ENCODE data around the gene PANK3. TPM values are rescaled to one million over a fixed set of nuclear protein-coding genes. Genes with fewer than 3 reads are reported as not detected.

PANK3 gene
- total and polyA plus RNA-seq, 12 donors = 3.0 to 46.6 (median 32.6) TPM

DNA sequence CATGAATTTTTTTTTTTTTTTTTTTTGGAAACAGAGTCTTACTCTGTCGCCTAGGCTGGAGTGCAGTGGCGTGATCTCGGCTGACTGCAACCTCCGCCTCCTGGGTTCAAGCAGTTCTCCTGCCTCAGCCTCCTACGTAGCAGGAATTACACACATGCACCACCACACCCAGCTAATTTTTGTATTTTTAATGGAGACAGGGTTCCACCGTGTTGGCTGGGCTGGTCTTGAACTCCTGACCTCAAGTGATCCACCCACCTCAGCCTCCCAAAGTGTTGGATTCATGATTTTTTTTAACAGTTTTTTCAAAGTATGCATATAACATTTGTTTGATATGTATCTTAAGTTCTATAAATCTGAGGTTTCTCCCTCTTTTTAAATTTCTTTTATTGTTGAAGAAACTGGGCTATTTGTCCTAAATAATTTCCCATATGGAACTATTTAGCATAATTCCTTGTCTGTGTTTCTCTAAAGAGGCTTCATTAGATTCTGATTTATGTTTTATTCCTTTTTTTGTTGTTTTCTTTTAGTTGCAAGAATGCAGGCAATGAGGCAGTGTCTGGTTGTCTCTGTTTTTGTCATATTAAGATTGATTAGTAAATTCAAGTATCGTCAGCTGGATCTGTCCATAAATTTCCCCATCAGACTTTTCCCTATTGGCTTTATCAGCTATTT, 76.5 kb downstream of the PANK3 start:
- TF ChIP-seq, protein P1, sequence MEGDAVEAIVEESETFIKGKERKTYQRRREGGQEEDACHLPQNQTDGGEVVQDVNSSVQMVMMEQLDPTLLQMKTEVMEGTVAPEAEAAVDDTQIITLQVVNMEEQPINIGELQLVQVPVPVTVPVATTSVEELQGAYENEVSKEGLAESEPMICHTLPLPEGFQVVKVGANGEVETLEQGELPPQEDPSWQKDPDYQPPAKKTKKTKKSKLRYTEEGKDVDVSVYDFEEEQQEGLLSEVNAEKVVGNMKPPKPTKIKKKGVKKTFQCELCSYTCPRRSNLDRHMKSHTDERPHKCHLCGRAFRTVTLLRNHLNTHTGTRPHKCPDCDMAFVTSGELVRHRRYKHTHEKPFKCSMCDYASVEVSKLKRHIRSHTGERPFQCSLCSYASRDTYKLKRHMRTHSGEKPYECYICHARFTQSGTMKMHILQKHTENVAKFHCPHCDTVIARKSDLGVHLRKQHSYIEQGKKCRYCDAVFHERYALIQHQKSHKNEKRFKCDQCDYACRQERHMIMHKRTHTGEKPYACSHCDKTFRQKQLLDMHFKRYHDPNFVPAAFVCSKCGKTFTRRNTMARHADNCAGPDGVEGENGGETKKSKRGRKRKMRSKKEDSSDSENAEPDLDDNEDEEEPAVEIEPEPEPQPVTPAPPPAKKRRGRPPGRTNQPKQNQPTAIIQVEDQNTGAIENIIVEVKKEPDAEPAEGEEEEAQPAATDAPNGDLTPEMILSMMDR (IDR thresholded peaks at IDR 0.05) = no peak
- no peak for ATAC-seq

More for the DNA sequence above, 76.5 kb downstream of the PANK3 start:
- Histone ChIP-seq H3K4me1 (no peaks in the 10 kb centered on the region), H3K27me3 (no peaks in the 10 kb centered on the region), H3K4me3 (no peak overlapping the region), H3K9me3 (no peaks in the 10 kb centered on the region), H3K36me3 (peaks cover 0 to 100% (median 61%) of the 10 kb centered on the region in 9 donors), H3K27ac (no peak overlapping the region)
- intact Hi-C loops (cut with DNase I) = no loop called here
- no peak for DNase-seq
- WGBS, 2 donors = 90 to 96% methylated on average over 7 of the region's 7 CpGs

Small RNA genes lying within 50 kb of the gene (microRNA-seq; reads per million reads assigned to microRNA genes)
- gene MIR103A1 = 0 reads per million in 2 donors
- 0 reads per million in 2 donors for gene MIR103B1

Other genes starting within 250 kb of the PANK3 start
- 10 to 100 TPM; 43.7 to 52.5 (median 46.0) TPM for gene RARS1, start 92.9 kb downstream of the PANK3 start, total RNA-seq
- gene RARS1, start 92.9 kb downstream of the PANK3 start, polyA plus RNA-seq = 10 to 100 TPM; 22.4 to 41.1 TPM
- under 1 TPM in 4 of 10 donors, not detected in 6; 0.16 to 0.61 (median 0.27) TPM for gene FBLL1, start 50.1 kb downstream of the PANK3 start, total RNA-seq
- under 1 TPM in 1 of 2 donors, not detected in 1; 0.25 TPM for gene FBLL1, start 50.1 kb downstream of the PANK3 start, polyA plus RNA-seq